IMR-90 (cell line): ENCODE data around the gene TSHZ1.

Experiments used
- MAZ ChIP-seq: IDR thresholded peaks from 2 replicates; pipeline ENCODE4 v1.6.1; 2012; ENCODE audit warnings: low read depth, mild to moderate bottlenecking, low read length, improper control_type of control experiment, moderate library complexity, borderline replicate concordance
- MXI1 ChIP-seq: IDR thresholded peaks from 2 replicates; pipeline ENCODE4 v1.6.1; 2012; ENCODE audit warnings: low read depth, mild to moderate bottlenecking, low read length, moderate library complexity, borderline replicate concordance
- POLR2A ChIP-seq: IDR thresholded peaks from 2 replicates; pipeline ENCODE4 v1.6.1; 2012; ENCODE audit warnings: mild to moderate bottlenecking, low read depth, low read length
- TF ChIP-seq, protein P1 (sequence below): conservative IDR thresholded peaks from 2 replicates; pipeline ENCODE4 v1.5.1; 2012; ENCODE audit warnings: mild to moderate bottlenecking, low read depth, low read length, improper control_type of control experiment

DNA sequence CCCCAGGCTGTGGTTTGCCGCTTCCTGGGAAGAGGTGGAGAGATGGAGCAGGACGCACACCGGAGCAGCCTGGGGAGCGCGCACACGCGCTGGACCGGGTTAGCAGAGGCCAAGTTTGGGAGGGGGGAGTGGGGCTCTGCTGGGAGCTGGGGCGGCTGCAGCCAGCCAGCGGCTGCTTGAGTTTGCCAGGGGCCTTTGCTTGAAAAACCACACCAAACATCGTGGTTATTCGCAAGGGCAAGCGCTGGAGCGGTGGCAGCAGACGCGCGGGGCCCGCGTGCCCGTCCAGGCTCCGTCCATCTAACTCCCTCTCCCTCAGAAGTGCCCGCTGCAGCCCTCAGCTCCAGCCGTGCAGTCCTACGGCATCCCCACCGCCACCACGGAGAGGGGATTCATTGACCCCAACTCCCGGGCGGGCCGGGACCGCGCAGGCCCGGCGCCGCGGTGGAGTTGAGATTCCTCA is 6.3 kb upstream of the TSHZ1 start:
- TF ChIP-seq, protein P1, sequence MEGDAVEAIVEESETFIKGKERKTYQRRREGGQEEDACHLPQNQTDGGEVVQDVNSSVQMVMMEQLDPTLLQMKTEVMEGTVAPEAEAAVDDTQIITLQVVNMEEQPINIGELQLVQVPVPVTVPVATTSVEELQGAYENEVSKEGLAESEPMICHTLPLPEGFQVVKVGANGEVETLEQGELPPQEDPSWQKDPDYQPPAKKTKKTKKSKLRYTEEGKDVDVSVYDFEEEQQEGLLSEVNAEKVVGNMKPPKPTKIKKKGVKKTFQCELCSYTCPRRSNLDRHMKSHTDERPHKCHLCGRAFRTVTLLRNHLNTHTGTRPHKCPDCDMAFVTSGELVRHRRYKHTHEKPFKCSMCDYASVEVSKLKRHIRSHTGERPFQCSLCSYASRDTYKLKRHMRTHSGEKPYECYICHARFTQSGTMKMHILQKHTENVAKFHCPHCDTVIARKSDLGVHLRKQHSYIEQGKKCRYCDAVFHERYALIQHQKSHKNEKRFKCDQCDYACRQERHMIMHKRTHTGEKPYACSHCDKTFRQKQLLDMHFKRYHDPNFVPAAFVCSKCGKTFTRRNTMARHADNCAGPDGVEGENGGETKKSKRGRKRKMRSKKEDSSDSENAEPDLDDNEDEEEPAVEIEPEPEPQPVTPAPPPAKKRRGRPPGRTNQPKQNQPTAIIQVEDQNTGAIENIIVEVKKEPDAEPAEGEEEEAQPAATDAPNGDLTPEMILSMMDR: no peak
- TF ChIP-seq POLR2A (no peak), MAZ (no peak), MXI1 (no peak)
